Measurements from ENCODE around the gene TMCC1.

GRCh38 chr3:129778871-129779270 is 114.6 kb downstream of the TMCC1 start:
- TF ChIP-seq POLR2A (IDR thresholded peaks at IDR 0.05): no peak
- TF ChIP-seq CTCF (IDR thresholded peaks at IDR 0.05): no peak
